IPS DF 6.9 (cell line): ENCODE measurements around the gene ARID1A.

Source experiments
- DNase-seq: peaks from one replicate; pipeline ENCODE4 v3.0.0-alpha.2; 2013; ENCODE audit warnings: low read depth, low spot score
- H3K27ac ChIP-seq: one replicate; pipeline ENCODE4 v1.5.1; 2013; ENCODE audit warnings: low read length, control low read depth
- H3K27me3 ChIP-seq: 2 replicates; pipeline ENCODE4 v1.6.1; 2013; ENCODE audit warnings: mild to moderate bottlenecking, low read length; ENCODE audit not compliant: control insufficient read depth, insufficient read depth
- H3K36me3 ChIP-seq: 2 replicates; pipeline ENCODE4 v1.6.1; 2013; ENCODE audit warnings: low read length; ENCODE audit not compliant: control insufficient read depth, insufficient read depth
- H3K4me1 ChIP-seq: 2 replicates; pipeline ENCODE4 v1.6.1; 2013; ENCODE audit warnings: low read length; ENCODE audit not compliant: control insufficient read depth, insufficient read depth
- H3K4me3 ChIP-seq: 2 replicates; pipeline ENCODE4 v1.5.1; 2013; ENCODE audit warnings: mild to moderate bottlenecking, low read length
- H3K9me3 ChIP-seq: 2 replicates; pipeline ENCODE4 v1.6.1; 2013; ENCODE audit warnings: low read length, inconsistent platforms; ENCODE audit not compliant: control insufficient read depth, insufficient read depth
- WGBS: extraction: QIAGEN DNeasy Blood & Tissue Kit; methylation state at CpG from one replicate; pipeline ENCODE4 v1.1.7; 2013; ENCODE audit warnings: mixed read lengths, missing lambda C conversion rate; ENCODE audit not compliant: insufficient read length, insufficient coverage; 5-methylcytosine and 5-hydroxymethylcytosine counted together

ARID1A gene

DNA sequence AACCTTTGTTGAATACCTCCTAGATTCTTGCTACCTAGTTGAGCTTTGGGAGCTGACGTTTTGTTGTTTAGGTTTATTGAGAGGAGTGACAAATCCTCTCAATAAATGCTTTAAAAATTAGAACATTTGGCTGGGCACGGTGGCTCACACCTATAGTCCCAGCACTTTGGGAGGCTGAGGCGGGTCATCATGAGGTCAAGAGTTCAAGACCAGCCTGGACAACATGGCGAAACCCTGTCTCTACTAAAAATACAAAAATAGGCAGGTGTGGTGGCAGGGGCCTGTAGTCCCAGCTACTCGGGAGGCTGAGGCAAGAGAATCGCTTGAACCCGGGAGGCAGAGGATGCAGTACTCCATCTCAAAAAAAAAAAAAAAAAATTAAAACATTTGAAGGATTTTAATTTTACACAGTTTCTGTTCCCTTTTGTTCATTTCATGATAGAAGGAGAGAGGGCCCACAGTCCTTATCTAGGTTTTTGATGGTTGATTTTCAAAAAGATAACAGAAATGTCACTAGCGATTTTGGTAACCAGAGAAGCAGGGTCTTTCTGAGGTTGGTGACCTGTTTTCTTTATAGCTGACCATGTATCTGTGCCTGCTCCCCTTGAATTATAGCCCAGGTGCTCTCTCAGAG, 47.7 kb downstream of the ARID1A start:
- no CpG with 5 or more reads among the region's 8 CpGs for WGBS
- Histone ChIP-seq H3K4me3 (no peak overlapping the region), H3K27ac (no peak overlapping the region)

DNA sequence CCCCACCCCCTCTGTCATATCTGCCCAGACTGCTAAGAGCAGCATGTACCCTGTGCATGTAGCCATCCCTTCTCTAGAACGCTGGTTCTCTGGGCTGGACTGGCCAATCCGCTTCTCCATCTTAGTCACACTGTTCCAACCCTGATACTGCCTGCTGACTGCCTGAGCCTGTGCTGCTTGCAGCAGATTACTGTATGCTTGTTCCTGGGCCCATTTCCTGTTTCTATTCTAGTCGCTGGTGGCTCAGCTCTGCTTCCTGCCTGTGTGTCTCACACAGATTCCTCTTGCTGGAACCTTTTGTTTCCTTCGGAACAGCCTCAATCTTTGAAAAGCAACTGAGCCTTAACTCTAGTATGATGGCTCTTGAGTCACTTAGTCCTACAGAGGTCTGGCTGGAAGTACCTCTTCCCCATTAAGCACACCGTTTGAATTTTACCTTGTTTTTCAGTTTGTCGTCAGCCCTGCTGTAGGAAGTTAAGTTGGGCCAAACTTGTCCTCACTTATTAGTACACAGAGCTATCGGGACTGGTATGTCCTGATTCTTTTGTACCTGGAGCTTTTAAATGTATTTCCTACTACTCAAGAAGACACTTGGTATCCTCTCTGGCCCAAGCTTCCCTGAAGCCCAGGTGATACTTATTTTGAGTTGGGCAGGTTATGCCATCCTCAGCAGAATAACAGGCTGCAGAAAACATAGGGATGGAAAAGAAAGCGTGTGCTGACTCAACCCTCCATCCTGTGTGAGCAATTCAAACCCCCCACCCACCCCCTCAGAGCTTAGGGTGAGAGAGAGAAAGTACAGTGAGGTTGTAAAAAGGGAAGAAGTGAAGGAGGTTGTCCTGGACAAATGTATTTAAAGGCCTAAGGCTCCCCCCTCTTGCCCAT, 48.5 kb downstream of the ARID1A start:
- Histone ChIP-seq H3K4me1 (no peaks in the 10 kb centered on the region), H3K36me3 (peaks cover 7% of the 10 kb centered on the region; the same call in 1 of the 2 replicates), H3K27me3 (no peaks in the 10 kb centered on the region), H3K9me3 (no peaks in the 10 kb centered on the region), H3K27ac (no peak overlapping the region), H3K4me3 (no peak overlapping the region)
- WGBS, result no CpG with 5 or more reads among the region's 8 CpGs
- peak; percentile 64 for DNase-seq

More for the DNA sequence above, 47.7 kb downstream of the ARID1A start:
- no peaks in the 10 kb centered on the region for H3K27me3 ChIP-seq
- no peak for DNase-seq
- H3K9me3 ChIP-seq, result no peaks in the 10 kb centered on the region
- H3K4me1 ChIP-seq, result no peaks in the 10 kb centered on the region
- H3K36me3 ChIP-seq, result peaks cover 5% of the 10 kb centered on the region; the same call in 1 of the 2 replicates

DNA sequence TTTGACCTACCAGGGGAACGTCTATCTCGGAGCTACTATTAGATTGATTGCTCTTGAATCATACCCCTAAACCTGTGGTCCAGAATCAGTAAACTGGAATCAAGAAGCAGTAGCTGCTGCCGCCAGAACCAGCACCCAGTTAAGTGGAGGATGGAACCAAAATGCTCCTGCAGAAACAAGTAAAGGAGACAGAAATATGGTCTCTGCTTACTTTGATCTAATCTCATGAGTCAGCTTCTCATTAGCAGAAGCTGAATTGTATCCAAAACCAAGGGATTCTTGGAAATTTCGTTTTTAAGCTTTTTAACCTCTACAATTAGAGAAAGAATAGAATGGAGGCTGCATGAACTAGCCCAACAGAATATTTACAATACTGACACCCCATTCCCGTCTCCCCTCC, 49.4 kb downstream of the ARID1A start:
- WGBS, result no CpG with 5 or more reads among the region's 5 CpGs
- H3K4me3 ChIP-seq, result no peak overlapping the region
- H3K4me1 ChIP-seq, result no peaks in the 10 kb centered on the region
- H3K36me3 ChIP-seq, result peaks cover 6% of the 10 kb centered on the region; the same call in 1 of the 2 replicates
- no peak for DNase-seq
- H3K9me3 ChIP-seq, result no peaks in the 10 kb centered on the region
- H3K27me3 ChIP-seq, result no peaks in the 10 kb centered on the region
- H3K27ac ChIP-seq, result no peak overlapping the region

DNA sequence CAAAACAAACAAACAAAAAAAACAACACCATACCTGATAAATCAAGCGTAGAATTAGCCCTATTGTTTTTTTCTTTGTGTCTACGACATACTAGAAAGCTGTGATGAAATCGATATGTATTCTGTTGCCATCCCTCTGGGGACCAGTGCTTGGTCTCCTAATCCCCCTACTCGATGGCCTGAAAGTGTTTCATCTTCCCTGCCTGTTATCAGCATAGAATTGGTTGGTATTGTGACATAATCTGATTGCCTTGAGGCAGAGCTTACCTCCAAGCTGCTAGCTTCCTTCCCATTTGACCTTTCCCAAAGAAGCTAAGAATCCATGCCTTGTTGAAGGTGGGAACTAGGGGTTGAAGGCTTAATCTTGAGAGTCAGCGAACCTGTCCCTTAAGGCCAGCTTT, 51.2 kb downstream of the ARID1A start:
- H3K36me3 ChIP-seq, result peaks cover 6% of the 10 kb centered on the region; the same call in 1 of the 2 replicates

DNA sequence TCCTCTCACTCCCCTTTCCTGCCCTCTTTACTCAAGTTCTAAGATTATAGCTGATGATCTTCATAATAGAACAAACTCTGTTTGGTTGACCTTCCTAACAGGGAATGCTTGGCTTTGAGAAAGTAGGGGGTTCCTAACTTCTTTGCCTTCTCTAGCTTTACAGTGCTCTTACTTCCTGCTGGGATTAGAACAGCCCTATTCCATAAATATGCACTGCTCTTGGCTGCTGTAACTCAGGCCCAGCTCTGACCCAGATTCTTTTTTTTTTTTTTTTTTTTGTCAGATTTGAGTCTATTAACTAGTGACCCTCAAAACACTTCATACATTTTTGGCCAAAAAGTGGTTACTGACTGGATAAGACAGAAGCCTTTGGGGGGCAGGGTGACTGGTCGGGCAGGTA, 52.5 kb downstream of the ARID1A start:
- Histone ChIP-seq H3K4me1 (no peaks in the 10 kb centered on the region), H3K27ac (no peak overlapping the region), H3K9me3 (no peaks in the 10 kb centered on the region), H3K27me3 (no peaks in the 10 kb centered on the region), H3K36me3 (peaks cover 5% of the 10 kb centered on the region; the same call in 1 of the 2 replicates), H3K4me3 (no peak overlapping the region)
- no CpG with 5 or more reads among the region's 1 CpG for WGBS
- DNase-seq, result no peak

More for the DNA sequence above, 51.2 kb downstream of the ARID1A start:
- Histone ChIP-seq H3K27ac (no peak overlapping the region), H3K4me1 (no peaks in the 10 kb centered on the region), H3K9me3 (no peaks in the 10 kb centered on the region), H3K27me3 (no peaks in the 10 kb centered on the region), H3K4me3 (no peak overlapping the region)
- WGBS, result no CpG with 5 or more reads among the region's 5 CpGs
- DNase-seq, result no peak

DNA sequence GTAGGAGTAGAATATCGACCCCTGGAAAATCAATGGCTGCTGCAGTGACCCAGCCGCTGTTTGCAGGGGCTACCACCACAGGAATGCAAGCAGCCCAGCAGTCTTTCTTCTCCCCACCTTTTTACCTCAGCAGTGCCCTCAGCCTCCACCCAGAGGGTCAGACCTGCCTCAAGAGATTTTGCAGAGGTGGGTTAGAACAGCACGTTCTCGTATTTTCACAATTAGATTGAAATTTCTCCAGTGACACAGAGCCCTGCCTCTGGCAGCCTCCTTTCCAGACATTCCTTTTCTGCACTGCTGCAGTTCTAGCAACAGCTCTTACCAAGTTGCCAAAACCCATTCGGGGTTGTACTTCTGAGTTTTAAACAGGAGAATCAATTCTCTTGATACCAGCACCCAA, 53.6 kb downstream of the ARID1A start:
- H3K36me3 ChIP-seq, result peaks cover 5% of the 10 kb centered on the region; the same call in 1 of the 2 replicates
- H3K4me3 ChIP-seq, result no peak overlapping the region
- WGBS, result no CpG with 5 or more reads among the region's 5 CpGs

DNA sequence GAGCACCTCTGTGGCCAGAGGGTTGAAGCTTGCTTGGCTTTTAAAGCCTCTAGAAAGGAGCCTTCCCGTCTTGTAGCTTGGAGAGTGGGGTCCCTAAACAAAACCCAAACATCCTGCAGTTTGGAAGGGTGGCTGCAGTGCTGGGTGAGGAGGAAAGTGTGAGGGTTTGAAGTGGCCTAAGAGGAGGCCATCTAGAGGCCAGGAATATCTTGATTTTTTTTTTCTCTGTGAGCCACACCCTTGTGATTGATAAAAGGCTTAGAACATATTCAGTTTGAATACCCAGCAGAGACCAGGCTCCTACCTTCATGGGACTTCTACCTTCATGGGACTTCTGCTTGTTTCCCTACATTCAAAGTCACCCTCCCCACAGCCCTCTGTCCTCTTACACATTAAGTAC, 54.6 kb downstream of the ARID1A start:
- Histone ChIP-seq H3K4me1 (no peaks in the 10 kb centered on the region), H3K27ac (no peak overlapping the region), H3K27me3 (no peaks in the 10 kb centered on the region), H3K4me3 (no peak overlapping the region), H3K36me3 (peaks cover 5% of the 10 kb centered on the region; the same call in 1 of the 2 replicates), H3K9me3 (no peaks in the 10 kb centered on the region)
- no CpG with 5 or more reads among the region's 1 CpG for WGBS
- DNase-seq, result no peak

More for the DNA sequence above, 53.6 kb downstream of the ARID1A start:
- DNase-seq, result no peak
- Histone ChIP-seq H3K27ac (no peak overlapping the region), H3K4me1 (no peaks in the 10 kb centered on the region), H3K9me3 (no peaks in the 10 kb centered on the region), H3K27me3 (no peaks in the 10 kb centered on the region)

DNA sequence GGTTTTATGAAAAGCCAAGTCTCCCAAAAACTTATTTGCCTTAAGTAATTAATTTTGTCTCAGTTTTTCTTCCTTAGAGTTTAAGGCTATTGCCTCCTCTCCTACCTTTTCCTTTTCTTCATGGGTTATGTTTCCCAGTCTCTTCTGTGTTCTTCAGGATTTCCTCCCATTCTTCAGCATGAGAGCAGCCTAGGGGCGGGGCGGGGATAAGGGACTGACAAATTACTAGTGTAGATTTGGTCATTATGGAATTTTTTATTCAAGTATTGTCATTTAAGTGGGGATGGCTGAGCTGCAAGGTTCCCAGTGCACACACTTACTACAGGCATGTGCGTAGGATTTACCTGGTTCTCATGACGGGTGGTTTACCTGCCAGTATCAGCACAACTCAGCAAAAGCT, 56.7 kb downstream of the ARID1A start:
- H3K4me3 ChIP-seq, result no peak overlapping the region
- no peak for DNase-seq
- no peaks in the 10 kb centered on the region for H3K4me1 ChIP-seq
- no CpG with 5 or more reads among the region's 4 CpGs for WGBS
- H3K36me3 ChIP-seq, result peaks cover 8% of the 10 kb centered on the region; the same call in 1 of the 2 replicates
- H3K9me3 ChIP-seq, result no peaks in the 10 kb centered on the region
- no peaks in the 10 kb centered on the region for H3K27me3 ChIP-seq
- no peak overlapping the region for H3K27ac ChIP-seq

DNA sequence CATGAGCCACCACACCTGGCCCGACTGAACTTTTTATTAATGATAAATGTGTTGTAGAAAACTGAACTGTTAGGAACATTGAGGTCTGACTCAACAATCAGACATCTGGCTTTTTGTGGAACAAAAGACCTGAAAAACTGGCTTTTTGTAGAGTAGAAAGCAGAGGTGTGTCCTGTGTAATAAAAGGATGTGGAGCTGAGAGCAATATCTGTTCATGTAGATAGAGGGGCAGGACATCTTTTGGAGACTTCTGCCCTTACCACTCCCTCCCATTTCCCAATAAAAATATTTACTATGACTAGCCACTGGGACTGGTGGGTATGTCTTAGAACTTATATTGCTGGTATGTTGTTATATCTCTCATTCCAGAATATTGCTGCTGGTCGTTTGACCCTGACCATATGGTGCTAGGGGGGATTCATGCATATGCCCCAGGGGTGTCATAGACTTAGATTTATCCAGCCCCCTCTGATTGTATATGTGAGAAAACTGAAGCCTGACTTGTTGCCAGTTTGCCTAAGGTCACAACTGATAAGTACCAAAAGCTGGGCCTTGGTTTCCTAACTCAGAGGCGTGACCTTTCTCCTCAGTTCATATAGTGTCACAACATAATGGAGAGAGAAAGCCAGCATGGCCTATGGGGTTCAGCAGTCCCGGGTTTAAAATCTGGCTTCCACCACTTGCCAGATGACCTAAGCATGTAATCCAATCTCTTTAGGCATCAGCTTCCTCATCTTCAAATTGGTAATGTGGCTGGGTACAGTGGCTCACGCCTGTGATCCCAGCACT, 58.5 kb downstream of the ARID1A start:
- H3K9me3 ChIP-seq, result no peaks in the 10 kb centered on the region
- H3K27me3 ChIP-seq, result no peaks in the 10 kb centered on the region
- no peaks in the 10 kb centered on the region for H3K4me1 ChIP-seq
- DNase-seq, result no peak
- H3K36me3 ChIP-seq, result peaks cover 7% of the 10 kb centered on the region; the same call in 1 of the 2 replicates
- WGBS, result no CpG with 5 or more reads among the region's 5 CpGs
- H3K4me3 ChIP-seq, result no peak overlapping the region
- H3K27ac ChIP-seq, result no peak overlapping the region

DNA sequence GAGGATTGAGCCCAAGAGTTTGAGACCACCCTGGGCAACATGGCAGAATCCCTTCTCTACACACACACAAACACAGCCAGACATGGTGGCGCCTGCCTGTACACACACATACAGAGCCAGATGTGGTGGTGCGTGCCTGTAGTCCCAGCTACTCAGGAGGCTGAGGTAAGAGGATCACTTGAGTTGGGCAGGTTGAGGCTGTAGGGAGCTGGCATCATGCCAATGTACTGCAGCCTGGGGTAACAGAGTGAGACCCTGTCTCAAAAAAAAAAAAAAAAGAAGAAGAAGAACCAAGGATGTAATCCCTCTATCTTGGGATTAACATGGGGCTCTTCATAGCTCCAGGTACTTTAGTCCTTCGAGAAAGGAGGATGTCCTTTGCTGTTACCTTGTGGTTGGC, 62.5 kb downstream of the ARID1A start:
- Histone ChIP-seq H3K4me1 (no peaks in the 10 kb centered on the region), H3K27me3 (no peaks in the 10 kb centered on the region), H3K27ac (no peak overlapping the region), H3K9me3 (no peaks in the 10 kb centered on the region), H3K36me3 (peaks cover 11% of the 10 kb centered on the region; the same call in 1 of the 2 replicates), H3K4me3 (no peak overlapping the region)
- WGBS, result no CpG with 5 or more reads among the region's 3 CpGs
- DNase-seq, result no peak
